Trophoblast cell (in vitro differentiated cells and primary cell): Measurements from ENCODE around the gene SYNJ1. TPM values are rescaled to one million over a fixed set of nuclear protein-coding genes. Genes with fewer than 3 reads are reported as not detected.
"Not testable (repeated sequence)": the region's sequence is repeated elsewhere in the genome, so short reads cannot be mapped to it uniquely, and the experiment has no call there.

Source experiments
- DNase-seq, 2 donors: peaks; one replicate each; pipeline ENCODE4 v3.0.0-alpha.2; 2016
- H2AFZ ChIP-seq: 2 replicates; pipeline ENCODE4 v1.6.1; 2013; ENCODE audit warnings: low read length, moderate library complexity, mild to moderate bottlenecking; ENCODE audit not compliant: insufficient read depth, poor library complexity
- H2AK5ac ChIP-seq: 2 replicates; pipeline ENCODE4 v1.6.1; 2013; ENCODE audit warnings: mild to moderate bottlenecking, low read length
- H2BK120ac ChIP-seq: 2 replicates; pipeline ENCODE4 v1.6.1; 2013; ENCODE audit warnings: low read length, mild to moderate bottlenecking, moderate library complexity; ENCODE audit not compliant: insufficient read depth, poor library complexity
- H2BK12ac ChIP-seq: 2 replicates; pipeline ENCODE4 v1.6.1; 2013; ENCODE audit warnings: mild to moderate bottlenecking, low read length, moderate library complexity
- H2BK5ac ChIP-seq: 2 replicates; pipeline ENCODE4 v1.6.1; 2013; ENCODE audit warnings: low read length, low read depth, moderate library complexity, mild to moderate bottlenecking; ENCODE audit not compliant: poor library complexity
- H3K14ac ChIP-seq: 2 replicates; pipeline ENCODE4 v1.6.1; 2013; ENCODE audit warnings: mild to moderate bottlenecking, low read length
- H3K18ac ChIP-seq: 2 replicates; pipeline ENCODE4 v1.6.1; 2013; ENCODE audit warnings: mild to moderate bottlenecking, low read length
- H3K23ac ChIP-seq: 2 replicates; pipeline ENCODE4 v1.6.1; 2013; ENCODE audit warnings: low read length
- H3K27ac ChIP-seq: 2 replicates; pipeline ENCODE4 v1.5.1; 2013; ENCODE audit warnings: low read depth, mild to moderate bottlenecking, inconsistent platforms, low read length, moderate library complexity
- H3K27me3 ChIP-seq: 2 replicates; pipeline ENCODE4 v1.6.1; 2013; ENCODE audit warnings: inconsistent platforms, mild to moderate bottlenecking, low read length, moderate library complexity; ENCODE audit not compliant: insufficient read depth
- H3K36me3 ChIP-seq, 2 experiments: 1 replicate in 1 of 2; 2 replicates in 1 of 2; pipeline ENCODE4 v1.6.1; 2013; ENCODE audit warnings: low read length in 2 of 2, mild to moderate bottlenecking in 2 of 2, moderate library complexity in 1 of 2; ENCODE audit not compliant: insufficient read depth in 2 of 2, control insufficient read depth in 1 of 2
- H3K4ac ChIP-seq: 2 replicates; pipeline ENCODE4 v1.6.1; 2013; ENCODE audit warnings: low read depth, mild to moderate bottlenecking, low read length, moderate library complexity
- H3K4me1 ChIP-seq, 2 experiments: 1 replicate in 1 of 2; 2 replicates in 1 of 2; pipeline ENCODE4 v1.6.1; 2013; ENCODE audit warnings: low read length in 2 of 2, mild to moderate bottlenecking in 2 of 2, moderate library complexity in 1 of 2; ENCODE audit not compliant: insufficient read depth in 2 of 2, control insufficient read depth in 1 of 2
- H3K4me2 ChIP-seq: 2 replicates; pipeline ENCODE4 v1.6.1; 2013; ENCODE audit warnings: inconsistent platforms, mild to moderate bottlenecking, low read length, moderate library complexity
- H3K4me3 ChIP-seq: 2 replicates; pipeline ENCODE4 v1.5.1; 2013; ENCODE audit warnings: mild to moderate bottlenecking, low read depth, low read length, inconsistent platforms
- H3K79me1 ChIP-seq: one replicate; pipeline ENCODE4 v1.6.1; 2013; ENCODE audit warnings: low read length
- H3K79me2 ChIP-seq: 2 replicates; pipeline ENCODE4 v1.6.1; 2013; ENCODE audit warnings: low read length, mild to moderate bottlenecking; ENCODE audit not compliant: control insufficient read depth, insufficient read depth, poor library complexity
- H3K9ac ChIP-seq: 2 replicates; pipeline ENCODE4 v1.6.1; 2013; ENCODE audit warnings: mild to moderate bottlenecking, low read length
- H3K9me3 ChIP-seq: 2 replicates; pipeline ENCODE4 v1.6.1; 2013; ENCODE audit warnings: low read depth, mild to moderate bottlenecking, control low read depth, inconsistent platforms, low read length; ENCODE audit not compliant: insufficient read depth
- H4K12ac ChIP-seq: 2 replicates; pipeline ENCODE4 v1.6.1; 2013; ENCODE audit warnings: low read depth, mild to moderate bottlenecking, low read length, moderate library complexity
- H4K8ac ChIP-seq: 2 replicates; pipeline ENCODE4 v1.6.1; 2013; ENCODE audit warnings: low read depth, mild to moderate bottlenecking, low read length, moderate library complexity
- H4K91ac ChIP-seq: one replicate; pipeline ENCODE4 v1.6.1; 2013; ENCODE audit warnings: low read depth, mild to moderate bottlenecking, low read length, moderate library complexity
- WGBS: extraction: QIAGEN DNeasy Blood & Tissue Kit; methylation state at CpG from one replicate; pipeline ENCODE4 v1.1.7; 2013; ENCODE audit warnings: missing lambda C conversion rate; ENCODE audit not compliant: insufficient read length, insufficient coverage; ENCODE audit errors: extremely low coverage; 5-methylcytosine and 5-hydroxymethylcytosine counted together
- polyA plus RNA-seq: library from polyadenylated mRNA; stranded (reverse); fragments of 200-250 nt; gene quantifications from 2 replicates; pipeline ENCODE4 v1.2.3, GENCODE V29; 2013

The SYNJ1 gene
- polyA plus RNA-seq: 15.8 and 17.4 TPM in 2 replicates

- Histone ChIP-seq H3K9me3 (no peaks in the 10 kb centered on the region), H3K14ac (peak within 1 kb of the TSS; percentile 91), H2AK5ac (no peak within 1 kb of the TSS), H3K27me3 (no peaks in the 10 kb centered on the region), H3K18ac (peak within 1 kb of the TSS; percentile 97), H2AFZ (peak within 1 kb of the TSS; percentile 85), H4K91ac (peak within 1 kb of the TSS; percentile 85), H3K27ac (peak within 1 kb of the TSS; percentile 87), H2BK12ac (peak within 1 kb of the TSS; percentile 61), H2BK5ac (peak within 1 kb of the TSS; percentile 60), H3K4ac (peak within 1 kb of the TSS; percentile 12), H3K9ac (peak within 1 kb of the TSS; percentile 78), H3K23ac (no peak within 1 kb of the TSS), H4K8ac (peak within 1 kb of the TSS; percentile 73), H3K4me1 (peaks cover 0 to 3% of the 10 kb centered on the region in 2 experiments), H3K4me2 (peak within 1 kb of the TSS; percentile 74), H3K4me3 (peak within 1 kb of the TSS; percentile 95), H4K12ac (peak within 1 kb of the TSS; percentile 83), H2BK120ac (peak within 1 kb of the TSS; percentile 86), H3K79me2 (peaks cover 4% of the 10 kb centered on the region), H3K36me3 (no peaks in the 10 kb centered on the region), H3K79me1 (peaks cover 10% of the 10 kb centered on the region)
- WGBS: no CpG with 5 or more reads among the region's 79 CpGs
- DNase-seq: peak; percentile 96
Observed at GRCh38 chr21:32727687-32728455, at the start of gene SYNJ1. Gene SYNJ1 (minus strand): TSS chr21:32728013. CDS start chr21:32726895, 1,118 bp downstream.

GRCh38 chr21:32777269-32777668 is 49.5 kb upstream of the SYNJ1 start:
- Histone ChIP-seq H4K8ac (no peak overlapping the region), H2AFZ (no peak overlapping the region), H3K14ac (no peak overlapping the region), H3K4ac (no peak overlapping the region), H3K9me3 (no peaks in the 10 kb centered on the region), H2AK5ac (no peak overlapping the region), H4K12ac (no peak overlapping the region), H3K4me1 (peaks cover 2 to 3% of the 10 kb centered on the region in 2 experiments), H3K9ac (no peak overlapping the region), H3K18ac (no peak overlapping the region), H3K27ac (no peak overlapping the region), H3K79me2 (no peaks in the 10 kb centered on the region), H2BK120ac (no peak overlapping the region), H2BK5ac (no peak overlapping the region), H3K79me1 (peaks cover 1% of the 10 kb centered on the region), H4K91ac (no peak overlapping the region), H3K36me3 (no peaks in the 10 kb centered on the region), H3K23ac (no peak overlapping the region), H2BK12ac (no peak overlapping the region), H3K4me3 (no peak overlapping the region), H3K4me2 (no peak overlapping the region), H3K27me3 (no peaks in the 10 kb centered on the region)
- no CpG with 5 or more reads among the region's 1 CpG for WGBS
- peak in 1 of 2 donors; percentile 48 for DNase-seq

- H2BK12ac ChIP-seq: no peak overlapping the region
- H3K4me2 ChIP-seq: no peak overlapping the region
- WGBS: no CpG with 5 or more reads among the region's 6 CpGs
- no peak overlapping the region for H4K91ac ChIP-seq
- H3K27me3 ChIP-seq: no peaks in the 10 kb centered on the region
- H2BK120ac ChIP-seq: no peak overlapping the region
- H3K14ac ChIP-seq: no peak overlapping the region
- no peak overlapping the region for H3K27ac ChIP-seq
- no peak overlapping the region for H4K8ac ChIP-seq
- H3K4ac ChIP-seq: no peak overlapping the region
- no peak overlapping the region for H2AFZ ChIP-seq
- H3K79me2 ChIP-seq: no peaks in the 10 kb centered on the region
- no peak overlapping the region for H3K9ac ChIP-seq
- no peak overlapping the region for H2BK5ac ChIP-seq
- no peak overlapping the region for H4K12ac ChIP-seq
- H3K9me3 ChIP-seq: no peaks in the 10 kb centered on the region
- H2AK5ac ChIP-seq: no peak overlapping the region
- DNase-seq: no peak
- peaks cover 2 to 3% of the 10 kb centered on the region in 2 experiments for H3K4me1 ChIP-seq
- H3K79me1 ChIP-seq: peaks cover 1% of the 10 kb centered on the region
- H3K36me3 ChIP-seq: no peaks in the 10 kb centered on the region
- H3K18ac ChIP-seq: no peak overlapping the region
- no peak overlapping the region for H3K23ac ChIP-seq
- no peak overlapping the region for H3K4me3 ChIP-seq
Observed at GRCh38 chr21:32776743-32777142, 48.9 kb upstream of the SYNJ1 start.

GRCh38 chr21:32773048-32773344 is 45.2 kb upstream of the SYNJ1 start:
- Histone ChIP-seq H3K79me2 (peaks cover 11% of the 10 kb centered on the region), H3K4me2 (peak overlapping the region; percentile 65)
- not testable (repeated sequence) for H3K9me3 ChIP-seq, H3K4me3 ChIP-seq, H3K27ac ChIP-seq, H2AK5ac ChIP-seq, H3K9ac ChIP-seq, H3K14ac ChIP-seq, H3K36me3 ChIP-seq, H3K4me1 ChIP-seq, H3K4ac ChIP-seq, H2BK5ac ChIP-seq, DNase-seq, H3K27me3 ChIP-seq, H3K18ac ChIP-seq, H2BK120ac ChIP-seq, H4K8ac ChIP-seq, H4K91ac ChIP-seq, H2BK12ac ChIP-seq, H3K23ac ChIP-seq, H3K79me1 ChIP-seq, H4K12ac ChIP-seq, H2AFZ ChIP-seq
- no CpG with 5 or more reads among the region's 11 CpGs for WGBS
